ENCODE data around the gene PRR12.

The PRR12 gene

DNA sequence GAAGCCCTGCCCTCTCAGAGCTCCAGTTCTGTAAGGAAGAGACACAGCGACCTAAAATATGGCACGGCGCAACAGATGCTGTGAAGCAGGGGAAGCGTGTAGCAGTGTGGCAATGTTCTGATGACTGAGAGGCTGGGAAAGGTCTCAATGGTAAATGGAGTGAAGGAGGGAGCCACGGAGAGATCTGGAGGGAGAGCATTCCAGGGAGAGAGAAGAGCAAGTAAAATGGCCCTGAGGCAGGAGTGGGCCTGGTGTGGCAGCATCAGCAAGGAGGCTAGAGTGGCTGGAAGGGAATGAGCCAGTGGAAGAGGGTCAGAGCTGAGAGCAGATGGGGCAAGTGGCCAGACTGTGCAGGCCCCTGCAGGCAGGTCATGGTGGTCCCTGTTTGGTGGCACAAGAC lies 46.8 kb upstream of the PRR12 start:
- Histone ChIP-seq H3K4me3 (ENCODE audit: low read depth in 1 of 2, low read length in 1 of 2) (no peak overlapping the region), H3K27ac (no peak overlapping the region), H3K9me3 (no peaks in the 10 kb centered on the region), H3K4me1 (ENCODE audit: control insufficient read depth in 1 of 2, insufficient read depth in 1 of 2, low read depth in 1 of 2, low read length in 1 of 2) (no peaks in the 10 kb centered on the region), H3K36me3 (peaks cover 55% of the 10 kb centered on the region), H3K27me3 (no peaks in the 10 kb centered on the region)
- TF ChIP-seq, protein P1, sequence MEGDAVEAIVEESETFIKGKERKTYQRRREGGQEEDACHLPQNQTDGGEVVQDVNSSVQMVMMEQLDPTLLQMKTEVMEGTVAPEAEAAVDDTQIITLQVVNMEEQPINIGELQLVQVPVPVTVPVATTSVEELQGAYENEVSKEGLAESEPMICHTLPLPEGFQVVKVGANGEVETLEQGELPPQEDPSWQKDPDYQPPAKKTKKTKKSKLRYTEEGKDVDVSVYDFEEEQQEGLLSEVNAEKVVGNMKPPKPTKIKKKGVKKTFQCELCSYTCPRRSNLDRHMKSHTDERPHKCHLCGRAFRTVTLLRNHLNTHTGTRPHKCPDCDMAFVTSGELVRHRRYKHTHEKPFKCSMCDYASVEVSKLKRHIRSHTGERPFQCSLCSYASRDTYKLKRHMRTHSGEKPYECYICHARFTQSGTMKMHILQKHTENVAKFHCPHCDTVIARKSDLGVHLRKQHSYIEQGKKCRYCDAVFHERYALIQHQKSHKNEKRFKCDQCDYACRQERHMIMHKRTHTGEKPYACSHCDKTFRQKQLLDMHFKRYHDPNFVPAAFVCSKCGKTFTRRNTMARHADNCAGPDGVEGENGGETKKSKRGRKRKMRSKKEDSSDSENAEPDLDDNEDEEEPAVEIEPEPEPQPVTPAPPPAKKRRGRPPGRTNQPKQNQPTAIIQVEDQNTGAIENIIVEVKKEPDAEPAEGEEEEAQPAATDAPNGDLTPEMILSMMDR (IDR thresholded peaks at IDR 0.05): no peak

DNA sequence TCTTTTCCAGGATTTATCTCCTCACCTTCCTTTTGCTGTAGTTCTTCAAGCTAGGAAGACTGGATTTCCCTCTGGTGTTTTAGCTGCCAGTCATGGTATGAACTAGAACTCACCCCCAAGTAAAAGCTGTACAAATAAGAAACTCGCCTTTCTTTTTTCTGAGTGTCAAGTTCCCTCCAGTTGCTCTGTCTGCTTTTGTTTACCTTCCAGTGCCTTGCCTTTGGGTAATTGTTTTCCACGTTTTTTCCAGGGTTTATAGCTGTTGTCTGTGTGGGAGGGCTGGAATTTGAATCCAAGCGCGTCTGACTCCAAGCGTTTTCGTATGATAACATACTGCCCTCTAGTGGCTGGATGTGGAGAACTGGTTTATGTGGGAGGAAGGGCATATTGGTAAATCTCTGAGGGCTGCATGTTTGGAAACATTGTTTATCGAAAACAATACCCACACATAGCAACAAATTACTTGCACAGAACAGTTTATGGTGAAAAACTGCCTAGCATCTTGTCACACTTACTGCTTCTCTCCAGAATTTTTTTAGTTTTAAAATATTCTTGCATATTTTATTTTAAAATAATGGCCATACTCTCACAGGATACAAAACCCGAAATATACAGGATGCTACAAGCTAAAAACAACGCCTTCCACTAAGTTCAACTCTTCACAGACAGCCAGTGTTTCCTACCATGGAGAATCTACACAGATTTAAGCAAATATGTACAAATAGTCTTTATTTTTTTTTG lies 44.0 kb upstream of the PRR12 start:
- H3K27ac ChIP-seq: no peak overlapping the region
- peaks cover 50% of the 10 kb centered on the region for H3K36me3 ChIP-seq
- H3K9me3 ChIP-seq: no peaks in the 10 kb centered on the region
- no peak overlapping the region for H3K4me3 ChIP-seq (ENCODE audit: low read depth in 1 of 2, low read length in 1 of 2)
- no peaks in the 10 kb centered on the region for H3K4me1 ChIP-seq (ENCODE audit: control insufficient read depth in 1 of 2, insufficient read depth in 1 of 2, low read depth in 1 of 2, low read length in 1 of 2)
- TF ChIP-seq, protein P1 (IDR thresholded peaks at IDR 0.05): peak; percentile 83
- H3K27me3 ChIP-seq: no peaks in the 10 kb centered on the region

DNA sequence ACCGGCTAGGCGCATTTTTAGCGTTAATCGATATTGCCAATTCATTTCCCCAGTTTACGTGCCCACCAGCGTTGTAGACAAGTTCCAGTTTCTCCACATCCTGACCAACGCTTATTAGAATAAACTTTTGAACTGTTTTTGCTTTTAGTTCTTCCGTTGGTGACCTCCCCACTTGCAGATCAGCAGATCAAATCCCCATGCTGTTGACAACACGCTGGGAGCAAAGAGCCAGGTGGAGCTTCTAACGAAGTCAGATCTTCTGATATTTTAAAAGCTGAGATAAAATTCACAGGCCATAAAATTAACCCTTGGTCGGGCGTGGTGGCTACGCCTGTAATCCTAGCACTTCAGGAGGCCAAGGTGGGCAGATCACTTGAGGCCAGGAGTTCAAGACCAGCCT lies 41.9 kb upstream of the PRR12 start:
- no peaks in the 10 kb centered on the region for H3K4me1 ChIP-seq (ENCODE audit: control insufficient read depth in 1 of 2, insufficient read depth in 1 of 2, low read depth in 1 of 2, low read length in 1 of 2)
- no peak overlapping the region for H3K27ac ChIP-seq
- TF ChIP-seq, protein P1 (IDR thresholded peaks at IDR 0.05): no peak

DNA sequence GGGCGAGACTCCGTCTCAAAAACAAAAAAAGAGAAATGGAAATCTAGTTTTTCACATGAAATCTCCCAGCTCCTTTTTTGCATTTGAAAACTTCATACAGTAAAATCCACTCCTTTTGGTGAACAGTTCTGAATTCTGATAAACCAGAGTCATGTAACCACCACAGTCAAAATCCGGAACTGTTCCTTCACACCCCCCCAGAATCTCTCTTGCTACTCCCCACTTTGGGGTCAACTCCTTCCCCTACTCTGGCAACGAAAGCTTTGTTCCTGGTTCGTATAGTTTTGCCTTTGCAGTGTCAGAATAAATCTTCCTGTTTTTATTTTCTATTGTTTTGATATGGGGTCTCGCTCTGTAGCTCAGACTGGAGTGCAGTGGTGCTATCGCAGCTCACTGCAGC lies 39.5 kb upstream of the PRR12 start:
- peaks cover 63% of the 10 kb centered on the region for H3K36me3 ChIP-seq
- H3K4me1 ChIP-seq (ENCODE audit: control insufficient read depth in 1 of 2, insufficient read depth in 1 of 2, low read depth in 1 of 2, low read length in 1 of 2): no peaks in the 10 kb centered on the region
- H3K9me3 ChIP-seq: no peaks in the 10 kb centered on the region
- TF ChIP-seq, protein P1 (IDR thresholded peaks at IDR 0.05): no peak
- no peaks in the 10 kb centered on the region for H3K27me3 ChIP-seq
- H3K4me3 ChIP-seq (ENCODE audit: low read depth in 1 of 2, low read length in 1 of 2): no peak overlapping the region
- H3K27ac ChIP-seq: no peak overlapping the region

More for the DNA sequence above, 41.9 kb upstream of the PRR12 start:
- H3K36me3 ChIP-seq: peaks cover 42% of the 10 kb centered on the region
- no peaks in the 10 kb centered on the region for H3K27me3 ChIP-seq
- H3K4me3 ChIP-seq (ENCODE audit: low read depth in 1 of 2, low read length in 1 of 2): no peak overlapping the region
- H3K9me3 ChIP-seq: no peaks in the 10 kb centered on the region

DNA sequence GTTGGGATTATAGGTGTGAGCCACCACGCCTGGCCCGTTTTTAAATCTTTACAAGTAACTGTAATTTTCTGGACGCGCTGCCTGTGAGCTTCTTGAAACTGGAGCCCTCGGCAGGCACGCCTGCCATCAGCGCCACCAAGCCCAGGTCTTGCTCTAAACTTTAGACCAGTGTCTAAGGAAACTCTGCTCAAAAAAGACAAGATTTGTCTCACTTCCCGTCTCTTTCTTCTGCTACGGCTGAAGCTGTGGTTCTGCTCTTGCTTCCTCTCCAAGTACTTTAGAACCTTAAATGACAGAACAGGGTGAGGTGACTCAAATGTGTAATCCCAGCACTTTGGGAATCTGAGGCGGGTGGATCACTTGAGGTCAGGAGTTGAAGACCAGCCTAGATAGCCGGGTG lies 38.2 kb upstream of the PRR12 start:
- H3K9me3 ChIP-seq: no peaks in the 10 kb centered on the region
- no peaks in the 10 kb centered on the region for H3K4me1 ChIP-seq (ENCODE audit: control insufficient read depth in 1 of 2, insufficient read depth in 1 of 2, low read depth in 1 of 2, low read length in 1 of 2)
- peaks cover 75% of the 10 kb centered on the region for H3K36me3 ChIP-seq
- no peaks in the 10 kb centered on the region for H3K27me3 ChIP-seq
- TF ChIP-seq, protein P1 (IDR thresholded peaks at IDR 0.05): no peak
- H3K27ac ChIP-seq: no peak overlapping the region
- no peak overlapping the region for H3K4me3 ChIP-seq (ENCODE audit: low read depth in 1 of 2, low read length in 1 of 2)
